SHP77 treated with DMSO at 0.1 percent for 48 hours (cell line): ENCODE results near the gene PLA2G15.
A peak's percentile ranks its signal among the peaks of the same experiment; 100 is the strongest.

Experiments
- DNase-seq: peaks from one replicate; lab custom pipeline; 2025; lab: John Stamatoyannopoulos, UW

PLA2G15 gene

GRCh38 chr16:68253721-68254120, 8.5 kb downstream of the PLA2G15 start:
- no peak for DNase-seq

- no peak for DNase-seq
Observed at GRCh38 chr16:68255712-68256111, 10.5 kb downstream of the PLA2G15 start.

GRCh38 chr16:68257251-68257905, 12.2 kb downstream of the PLA2G15 start:
- peak; percentile 87 for DNase-seq

GRCh38 chr16:68257906-68258800, 13.0 kb downstream of the PLA2G15 start:
- no peak for DNase-seq

- DNase-seq, result no peak
Observed at GRCh38 chr16:68259007-68259825, 14.0 kb downstream of the PLA2G15 start.

DNA sequence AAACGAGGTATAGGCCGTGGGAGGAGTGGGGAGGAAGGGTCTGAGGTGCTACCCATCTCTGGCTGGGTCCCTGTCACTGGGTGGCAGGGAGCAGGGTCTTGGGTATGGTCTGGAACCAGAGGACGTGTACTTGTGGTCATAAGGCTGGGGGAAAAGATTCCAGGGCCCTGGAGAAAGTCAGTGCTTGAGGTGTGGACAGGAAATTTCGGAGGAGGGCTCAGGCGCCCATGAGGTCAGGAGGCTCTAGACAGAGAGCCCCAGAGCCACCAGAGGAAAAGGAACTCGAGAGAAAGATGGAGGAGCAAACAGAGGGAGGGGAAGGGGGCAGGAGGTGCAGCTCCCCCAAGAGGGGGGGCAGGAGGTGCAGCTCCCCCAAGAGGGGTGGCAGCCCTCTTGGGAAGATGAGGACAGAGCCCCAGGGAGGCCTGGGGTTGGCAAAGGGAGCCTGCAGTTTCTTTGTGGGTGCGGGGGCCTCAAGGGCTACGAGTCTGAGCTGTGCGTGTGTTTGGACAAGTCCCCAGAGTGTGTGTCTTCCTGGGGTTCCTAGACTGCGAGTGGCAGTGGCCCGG, 18.5 kb downstream of the PLA2G15 start:
- no peak for DNase-seq

DNA sequence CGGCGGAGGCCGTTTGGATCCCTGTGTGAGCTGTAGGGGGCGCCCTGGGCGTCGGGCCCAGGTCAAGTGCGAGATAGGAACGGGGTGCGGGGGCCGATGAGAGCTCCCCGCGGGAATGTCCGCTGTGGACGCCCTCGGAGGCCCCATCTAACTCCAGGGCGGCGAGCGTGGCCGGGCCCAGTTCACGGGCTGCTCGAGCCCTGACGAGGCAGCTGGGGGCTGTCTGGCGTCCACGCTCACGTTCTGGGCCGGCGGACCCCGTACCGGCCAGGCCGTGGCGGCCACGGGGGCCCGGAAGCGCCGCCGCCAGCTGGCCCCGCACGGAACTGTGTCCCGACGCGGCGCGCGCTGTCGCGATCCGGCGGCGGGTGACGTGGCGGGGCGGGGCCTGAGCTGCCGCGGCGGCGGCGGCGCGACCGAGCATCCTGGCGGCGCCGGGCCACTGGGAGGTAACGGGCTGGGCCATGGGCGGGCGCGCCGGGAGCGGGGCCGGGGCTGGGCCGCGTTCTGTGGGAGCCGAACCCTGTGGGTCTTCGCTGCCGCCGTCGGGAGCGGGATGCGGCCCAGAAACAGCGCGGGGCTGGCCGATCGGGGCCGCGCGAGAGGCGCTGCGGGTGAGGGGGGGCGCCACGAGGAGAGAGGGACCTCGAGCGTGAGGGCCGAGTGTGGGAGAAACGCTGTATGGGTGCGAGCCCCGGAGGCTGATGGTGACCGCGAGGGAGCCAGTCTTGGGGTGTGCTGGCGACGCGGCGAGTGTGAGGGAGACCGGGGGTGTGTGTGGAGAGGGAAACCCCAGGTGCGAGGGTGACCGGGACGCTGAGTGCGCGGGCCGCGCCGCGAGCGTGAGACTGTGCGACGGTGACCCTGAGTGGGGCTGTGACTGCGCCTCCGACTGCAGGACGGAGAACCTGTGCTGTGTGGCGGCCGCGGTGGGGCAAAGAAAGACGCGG, 19.2 kb downstream of the PLA2G15 start, which contains the start of gene SLC7A6:
TSS of gene SLC7A6 (plus strand) at position 399 of the 950 bp plus-strand sequence. CDS start 10,201 bp downstream, outside the sequence.
- DNase-seq, result peak; percentile 37

DNA sequence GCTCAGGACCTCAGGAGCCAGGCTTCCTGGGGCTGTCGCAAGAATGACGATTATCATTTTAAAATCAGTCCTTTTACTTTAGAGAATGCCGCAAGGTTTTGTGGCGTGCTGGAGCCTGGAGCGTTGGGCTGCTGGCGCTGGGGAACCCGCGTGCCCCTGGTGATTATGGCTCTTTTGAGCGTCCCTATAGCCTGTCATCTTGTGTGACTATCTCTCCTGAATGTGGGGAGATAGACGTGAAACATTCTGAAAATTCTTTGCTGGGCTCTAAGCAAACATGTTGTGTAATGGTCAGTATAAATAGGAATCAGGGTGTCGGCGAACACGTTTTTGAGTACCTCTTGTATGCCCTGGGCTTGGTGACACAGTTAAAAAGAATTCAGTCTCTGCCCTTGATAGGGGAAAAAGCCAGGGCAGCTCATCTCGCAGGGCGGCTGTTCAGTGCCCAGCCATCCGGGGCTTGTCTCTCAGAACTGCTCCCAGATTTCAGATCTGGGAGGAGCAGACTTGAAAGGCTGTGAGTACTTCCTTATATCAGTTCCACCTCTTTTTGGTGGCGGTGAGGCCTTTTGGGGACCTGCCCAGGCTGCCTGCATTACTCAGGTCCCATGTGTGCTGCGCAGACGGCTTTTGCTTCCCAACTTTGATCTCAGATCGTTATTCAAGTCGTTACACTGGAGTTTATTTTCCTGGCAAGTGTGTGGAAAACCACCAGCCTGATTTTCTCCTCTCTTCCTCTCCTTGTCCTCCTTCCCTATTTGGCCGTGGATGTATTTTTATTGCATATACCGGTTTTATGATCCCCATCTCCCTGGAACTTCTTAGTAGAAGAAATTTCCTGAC, 20.1 kb downstream of the PLA2G15 start:
- DNase-seq, result no peak

GRCh38 chr16:68267612-68268405, 22.6 kb downstream of the PLA2G15 start:
- no peak for DNase-seq

- no peak for DNase-seq
Observed at GRCh38 chr16:68269793-68270192, 24.6 kb downstream of the PLA2G15 start.

DNA sequence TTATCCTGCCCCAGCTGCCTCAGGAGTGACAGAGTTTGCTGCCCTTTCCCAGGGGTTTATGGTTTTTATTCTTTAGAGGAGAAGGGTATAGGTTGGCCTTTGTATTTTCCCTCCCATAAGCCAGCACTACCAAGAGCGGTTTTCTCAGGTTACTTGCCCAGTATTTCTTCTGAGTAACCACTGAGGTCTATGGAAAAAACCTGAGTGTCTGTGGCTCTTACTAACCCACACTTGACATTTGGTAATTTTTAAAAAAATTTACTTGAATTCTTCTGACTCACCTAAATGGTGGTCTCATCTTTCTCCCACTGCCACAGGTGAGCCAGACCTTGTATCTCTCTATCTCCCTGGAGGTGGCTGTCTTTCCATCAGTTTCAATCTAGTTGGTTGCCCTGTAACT, 25.2 kb downstream of the PLA2G15 start:
- no peak for DNase-seq

DNA sequence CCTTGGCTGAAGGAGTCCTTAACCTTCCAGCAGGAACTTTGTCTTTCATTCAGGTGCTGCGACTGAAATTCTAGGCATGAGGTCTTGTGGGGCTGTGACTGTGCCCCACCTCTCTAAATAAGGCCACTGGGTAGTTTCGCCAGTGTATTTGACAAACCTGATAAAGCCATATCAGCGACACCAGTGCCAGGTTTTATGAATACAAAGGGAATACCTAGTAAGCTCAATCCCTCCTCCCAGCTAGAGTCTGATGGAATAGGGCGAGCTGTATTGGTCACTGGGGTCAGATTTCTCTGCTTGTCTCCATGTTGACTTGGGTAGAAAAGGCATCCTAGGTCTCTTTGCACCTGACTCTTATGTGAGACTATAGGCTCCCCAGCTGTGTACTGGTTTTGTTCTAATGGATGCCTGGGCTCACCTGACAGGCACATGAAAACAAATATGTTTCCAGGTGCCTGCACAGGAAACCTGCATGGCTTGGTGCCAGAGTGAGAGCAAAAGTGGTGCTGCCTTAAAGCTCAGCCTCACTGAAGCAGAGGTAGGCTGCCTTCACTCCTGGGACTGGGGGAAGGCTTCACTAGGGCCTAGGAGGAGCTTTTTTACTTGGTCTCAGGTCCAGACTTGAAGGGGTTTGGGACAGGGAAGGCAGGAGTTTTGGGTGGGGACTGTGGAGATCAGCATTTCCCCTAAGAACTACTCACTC, 27.5 kb downstream of the PLA2G15 start:
- no peak for DNase-seq

- no peak for DNase-seq
Observed at GRCh38 chr16:68273459-68273858, 28.3 kb downstream of the PLA2G15 start.

DNA sequence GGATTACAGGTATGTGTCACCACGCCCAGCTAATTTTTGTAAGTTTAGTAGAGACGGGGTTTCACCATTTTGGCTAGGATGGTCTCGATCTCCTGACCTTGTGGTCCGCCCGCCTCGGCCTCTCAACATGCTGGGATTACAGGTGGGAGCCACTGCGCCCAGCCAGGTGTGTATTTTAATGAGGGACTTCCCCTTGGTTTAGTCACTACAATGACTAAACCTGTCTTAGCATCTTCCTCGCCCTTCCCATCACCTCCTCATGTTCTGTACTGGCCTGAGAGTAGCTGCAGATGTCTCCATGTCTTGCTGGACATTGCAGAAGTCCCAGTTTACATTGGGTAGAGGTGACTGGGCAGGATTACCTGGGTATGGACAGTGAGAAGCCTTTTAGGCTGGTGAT, 28.7 kb downstream of the PLA2G15 start:
- no peak for DNase-seq

DNA sequence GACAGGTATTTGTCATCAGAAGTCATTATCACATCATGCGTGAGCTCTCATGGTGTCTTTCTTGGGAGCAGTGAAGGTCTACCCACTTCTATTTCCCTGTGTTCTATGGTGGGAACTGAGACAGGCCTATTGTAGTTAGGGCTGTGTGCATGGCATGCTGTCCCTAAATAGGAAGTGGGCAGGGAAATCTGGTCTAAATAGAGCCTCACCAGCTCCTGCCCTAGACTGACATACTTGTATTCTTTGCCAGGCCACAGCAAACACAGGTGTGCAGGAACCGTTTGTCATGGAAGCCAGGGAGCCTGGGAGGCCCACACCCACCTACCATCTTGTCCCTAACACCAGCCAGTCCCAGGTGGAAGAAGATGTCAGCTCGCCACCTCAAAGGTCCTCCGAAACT, 29.3 kb downstream of the PLA2G15 start:
- no peak for DNase-seq

GRCh38 chr16:68275611-68276191, 30.5 kb downstream of the PLA2G15 start:
- peak; percentile 14 for DNase-seq

DNA sequence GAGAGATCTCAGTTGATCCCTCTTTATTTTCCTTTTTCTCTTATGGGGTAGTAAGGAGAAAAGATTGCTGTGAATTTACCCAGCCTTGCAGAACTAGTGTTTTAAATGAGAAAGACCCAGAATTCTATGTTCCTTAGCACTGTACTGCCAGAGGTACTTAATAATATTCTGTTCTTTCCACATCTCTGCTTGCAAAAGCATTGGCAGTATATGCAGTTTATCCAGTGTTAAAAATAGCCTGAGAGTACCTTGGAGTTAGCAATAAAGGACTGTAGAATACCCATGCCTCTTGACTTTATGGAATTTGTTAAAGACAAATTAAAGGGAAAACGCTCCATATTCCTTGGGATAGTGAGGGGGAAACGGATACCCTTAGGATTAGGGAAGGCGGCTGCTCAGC, 31.1 kb downstream of the PLA2G15 start:
- no peak for DNase-seq
